IMR-90 (cell line): ENCODE results near the gene FBXO22.

Source experiments
- CEBPB ChIP-seq: IDR thresholded peaks from 2 replicates; pipeline ENCODE4 v1.6.1; 2012; ENCODE audit warnings: low read depth, low read length, improper control_type of control experiment
- MXI1 ChIP-seq: IDR thresholded peaks from 2 replicates; pipeline ENCODE4 v1.6.1; 2012; ENCODE audit warnings: low read depth, mild to moderate bottlenecking, low read length, moderate library complexity, borderline replicate concordance
- NFE2L2 ChIP-seq: fragments of 150-350 bp; IDR thresholded peaks from 2 replicates; pipeline ENCODE4 v1.6.1; 2016; ENCODE audit warnings: low read depth, mild to moderate bottlenecking, low read length
- POLR2A ChIP-seq: IDR thresholded peaks from 2 replicates; pipeline ENCODE4 v1.6.1; 2012; ENCODE audit warnings: mild to moderate bottlenecking, low read depth, low read length
- RFX5 ChIP-seq: IDR thresholded peaks from 2 replicates; pipeline ENCODE4 v1.8.0; 2012; ENCODE audit warnings: low read depth, mild to moderate bottlenecking, low read length, moderate library complexity
- SMC3 ChIP-seq: fragments of 150-350 bp; IDR thresholded peaks from 2 replicates; pipeline ENCODE4 v1.6.1; 2016; ENCODE audit warnings: low read depth, mild to moderate bottlenecking, antibody characterized with exemption, low read length, moderate library complexity
- TF ChIP-seq, protein P1 (sequence below): conservative IDR thresholded peaks from 2 replicates; pipeline ENCODE4 v1.5.1; 2012; ENCODE audit warnings: mild to moderate bottlenecking, low read depth, low read length, improper control_type of control experiment
- TF ChIP-seq, protein P2 (sequence below): fragments of 150-350 bp; IDR thresholded peaks from 2 replicates; pipeline ENCODE4 v1.6.1; 2017; ENCODE audit warnings: mild to moderate bottlenecking, antibody characterized with exemption, low read length, low read depth

DNA sequence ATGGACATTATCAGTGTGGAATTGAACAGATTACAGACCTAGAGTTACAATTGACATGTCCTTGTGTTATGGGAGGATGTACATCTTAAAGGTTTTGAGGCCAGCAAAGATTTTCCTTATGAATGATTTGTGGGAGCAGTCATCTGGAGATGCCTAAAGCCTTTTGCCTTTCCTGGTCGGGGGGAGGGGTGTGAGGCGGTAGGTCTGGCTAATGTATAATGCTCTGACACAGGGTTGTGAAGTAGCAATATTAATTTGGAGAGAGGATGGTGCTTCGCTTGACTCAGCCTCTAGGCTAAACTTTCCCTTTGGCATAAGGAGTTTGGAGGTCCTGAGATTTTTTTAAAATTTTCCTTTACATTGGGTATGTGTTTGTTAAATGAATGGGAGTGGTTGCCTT lies 23.3 kb downstream of the FBXO22 start:
- TF ChIP-seq, protein P1, sequence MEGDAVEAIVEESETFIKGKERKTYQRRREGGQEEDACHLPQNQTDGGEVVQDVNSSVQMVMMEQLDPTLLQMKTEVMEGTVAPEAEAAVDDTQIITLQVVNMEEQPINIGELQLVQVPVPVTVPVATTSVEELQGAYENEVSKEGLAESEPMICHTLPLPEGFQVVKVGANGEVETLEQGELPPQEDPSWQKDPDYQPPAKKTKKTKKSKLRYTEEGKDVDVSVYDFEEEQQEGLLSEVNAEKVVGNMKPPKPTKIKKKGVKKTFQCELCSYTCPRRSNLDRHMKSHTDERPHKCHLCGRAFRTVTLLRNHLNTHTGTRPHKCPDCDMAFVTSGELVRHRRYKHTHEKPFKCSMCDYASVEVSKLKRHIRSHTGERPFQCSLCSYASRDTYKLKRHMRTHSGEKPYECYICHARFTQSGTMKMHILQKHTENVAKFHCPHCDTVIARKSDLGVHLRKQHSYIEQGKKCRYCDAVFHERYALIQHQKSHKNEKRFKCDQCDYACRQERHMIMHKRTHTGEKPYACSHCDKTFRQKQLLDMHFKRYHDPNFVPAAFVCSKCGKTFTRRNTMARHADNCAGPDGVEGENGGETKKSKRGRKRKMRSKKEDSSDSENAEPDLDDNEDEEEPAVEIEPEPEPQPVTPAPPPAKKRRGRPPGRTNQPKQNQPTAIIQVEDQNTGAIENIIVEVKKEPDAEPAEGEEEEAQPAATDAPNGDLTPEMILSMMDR = no peak
- TF ChIP-seq RFX5 (no peak), POLR2A (no peak), CEBPB (no peak), SMC3 (no peak), MXI1 (no peak), NFE2L2 (no peak)
- TF ChIP-seq, protein P2, sequence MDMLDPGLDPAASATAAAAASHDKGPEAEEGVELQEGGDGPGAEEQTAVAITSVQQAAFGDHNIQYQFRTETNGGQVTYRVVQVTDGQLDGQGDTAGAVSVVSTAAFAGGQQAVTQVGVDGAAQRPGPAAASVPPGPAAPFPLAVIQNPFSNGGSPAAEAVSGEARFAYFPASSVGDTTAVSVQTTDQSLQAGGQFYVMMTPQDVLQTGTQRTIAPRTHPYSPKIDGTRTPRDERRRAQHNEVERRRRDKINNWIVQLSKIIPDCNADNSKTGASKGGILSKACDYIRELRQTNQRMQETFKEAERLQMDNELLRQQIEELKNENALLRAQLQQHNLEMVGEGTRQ = no peak
